DMS53 (cell line): ENCODE results near the gene IMMP2L.
"Not testable (repeated sequence)": the region's sequence is repeated elsewhere in the genome, so short reads cannot be mapped to it uniquely, and the experiment has no call there.

ENCODE experiments used
- DNase-seq: peaks from one replicate; lab custom pipeline; 2025; lab: John Stamatoyannopoulos, UW

The IMMP2L gene

GRCh38 chr7:110988890-110989501 is 573.3 kb downstream of the IMMP2L start:
- no peak for DNase-seq

- no peak for DNase-seq
Measured at GRCh38 chr7:110988348-110988747, 573.9 kb downstream of the IMMP2L start.

GRCh38 chr7:110987127-110987693 is 575.1 kb downstream of the IMMP2L start:
- DNase-seq: no peak

GRCh38 chr7:110983822-110984456 is 578.4 kb downstream of the IMMP2L start:
- no peak for DNase-seq

GRCh38 chr7:110977127-110977737 is 585.1 kb downstream of the IMMP2L start:
- no peak for DNase-seq

- DNase-seq: no peak
Measured at GRCh38 chr7:110975486-110975885, 586.8 kb downstream of the IMMP2L start.

GRCh38 chr7:110974441-110974840 is 587.9 kb downstream of the IMMP2L start:
- DNase-seq: no peak

- DNase-seq: no peak
Measured at GRCh38 chr7:110973196-110973990, 588.9 kb downstream of the IMMP2L start.

- no peak for DNase-seq
Measured at GRCh38 chr7:110964775-110965174, 597.5 kb downstream of the IMMP2L start.

GRCh38 chr7:110962826-110963225 is 599.5 kb downstream of the IMMP2L start:
- DNase-seq: no peak

GRCh38 chr7:110962374-110962773 is 599.9 kb downstream of the IMMP2L start:
- DNase-seq: no peak

GRCh38 chr7:110960811-110961210 is 601.5 kb downstream of the IMMP2L start:
- DNase-seq: no peak

- DNase-seq: no peak
Measured at GRCh38 chr7:110948280-110948679, 614.0 kb downstream of the IMMP2L start.

GRCh38 chr7:110947408-110947807 is 614.9 kb downstream of the IMMP2L start:
- no peak for DNase-seq

- DNase-seq: no peak
Measured at GRCh38 chr7:110944966-110945644, 617.2 kb downstream of the IMMP2L start.

- no peak for DNase-seq
Measured at GRCh38 chr7:110944448-110944847, 617.8 kb downstream of the IMMP2L start.

GRCh38 chr7:110943701-110944345 is 618.5 kb downstream of the IMMP2L start:
- DNase-seq: no peak

- no peak for DNase-seq
Measured at GRCh38 chr7:110941385-110941784, 620.9 kb downstream of the IMMP2L start.

- DNase-seq: no peak
Measured at GRCh38 chr7:110940756-110941155, 621.5 kb downstream of the IMMP2L start.

- no peak for DNase-seq
Measured at GRCh38 chr7:110938165-110938564, 624.1 kb downstream of the IMMP2L start.

GRCh38 chr7:110936665-110937064 is 625.6 kb downstream of the IMMP2L start:
- DNase-seq: not testable (repeated sequence)
